NCI-H2196 treated with DMSO at 0.1 percent for 48 hours (cell line): ENCODE results near the gene GRM2.

ENCODE experiments used
- DNase-seq: peaks from one replicate; lab custom pipeline; 2025; ENCODE audit not compliant: unreplicated experiment; lab: John Stamatoyannopoulos, UW

Gene GRM2

GRCh38 chr3:51680196-51680595 is 26.7 kb upstream of the GRM2 start:
- DNase-seq, result no peak

GRCh38 chr3:51680663-51681230 is 26.1 kb upstream of the GRM2 start:
- no peak for DNase-seq

- DNase-seq, result no peak
Observed at GRCh38 chr3:51681453-51681852, 25.4 kb upstream of the GRM2 start.

GRCh38 chr3:51682079-51682478 is 24.8 kb upstream of the GRM2 start:
- peak; percentile 35 for DNase-seq

GRCh38 chr3:51682526-51682925 is 24.3 kb upstream of the GRM2 start:
- no peak for DNase-seq

GRCh38 chr3:51683566-51683965 is 23.3 kb upstream of the GRM2 start:
- no peak for DNase-seq

GRCh38 chr3:51684971-51685751 is 21.7 kb upstream of the GRM2 start:
- no peak for DNase-seq

- DNase-seq, result no peak
Observed at GRCh38 chr3:51686056-51686455, 20.8 kb upstream of the GRM2 start.

GRCh38 chr3:51686512-51687215 is 20.2 kb upstream of the GRM2 start:
- no peak for DNase-seq

GRCh38 chr3:51687431-51688205 is 19.2 kb upstream of the GRM2 start:
- no peak for DNase-seq

GRCh38 chr3:51688206-51688600 is 18.7 kb upstream of the GRM2 start:
- no peak for DNase-seq

- DNase-seq, result no peak
Observed at GRCh38 chr3:51691021-51691420, 15.8 kb upstream of the GRM2 start.

GRCh38 chr3:51691949-51692348 is 14.9 kb upstream of the GRM2 start:
- no peak for DNase-seq

- no peak for DNase-seq
Observed at GRCh38 chr3:51692980-51693395, 13.9 kb upstream of the GRM2 start.

- DNase-seq, result no peak
Observed at GRCh38 chr3:51696954-51697353, 9.9 kb upstream of the GRM2 start.

GRCh38 chr3:51698209-51698608 is 8.7 kb upstream of the GRM2 start:
- DNase-seq, result no peak

GRCh38 chr3:51700403-51700802 is 6.5 kb upstream of the GRM2 start:
- DNase-seq, result no peak

- DNase-seq, result no peak
Observed at GRCh38 chr3:51702156-51702555, 4.7 kb upstream of the GRM2 start.

GRCh38 chr3:51703068-51703760 is 3.7 kb upstream of the GRM2 start:
- DNase-seq, result no peak

- DNase-seq, result no peak
Observed at GRCh38 chr3:51703761-51704510, 2.9 kb upstream of the GRM2 start.
